Measurements from ENCODE around the gene IPO11.
"Not testable (repeated sequence)": the region's sequence is repeated elsewhere in the genome, so short reads cannot be mapped to it uniquely, and the experiment has no call there.

The IPO11 gene

DNA sequence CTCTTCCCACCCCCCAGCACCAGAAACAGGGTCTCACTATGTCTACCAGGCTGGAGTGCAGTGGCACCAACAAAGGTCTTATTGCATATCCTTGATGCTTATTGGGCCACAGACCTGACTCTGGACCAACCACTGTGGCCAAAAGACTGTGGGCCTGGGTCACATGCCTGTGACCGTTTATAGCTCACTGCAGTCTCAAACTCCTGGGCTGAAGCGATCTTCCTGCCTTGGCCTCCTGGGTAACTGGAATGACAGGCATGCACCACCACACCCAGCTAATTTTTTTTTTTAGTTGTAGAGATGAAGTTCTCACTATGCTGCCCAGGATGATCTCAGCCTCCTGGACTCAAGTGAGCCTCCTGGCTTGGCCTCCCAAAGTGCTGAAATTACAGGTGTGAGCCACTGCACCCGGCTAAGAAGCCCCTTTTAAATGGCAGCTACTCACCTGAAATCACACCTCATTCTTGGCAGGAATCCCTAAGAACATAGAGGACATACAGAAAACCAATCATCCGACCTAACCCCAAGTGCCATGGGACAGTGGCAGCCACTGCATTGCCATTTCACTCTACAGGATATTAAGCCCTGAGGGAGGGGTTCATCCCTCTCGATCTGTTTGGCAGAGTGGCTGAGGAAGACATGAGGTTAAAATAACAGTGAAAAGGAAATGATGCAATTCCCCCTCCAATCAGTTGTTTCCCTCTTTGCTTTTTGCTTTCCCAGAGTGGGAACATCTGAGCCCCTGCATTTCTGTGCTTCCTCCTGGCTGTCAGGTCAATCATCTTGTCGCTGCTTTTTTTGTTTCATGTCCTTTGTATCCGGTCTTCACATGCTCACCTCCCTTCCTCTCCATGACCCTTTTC, 240.7 kb downstream of the IPO11 start:
- H3K4me1 ChIP-seq (ENCODE audit: control insufficient read depth, low read depth, low read length) = peaks cover 4% of the 10 kb centered on the region
- H3K36me3 ChIP-seq (ENCODE audit: control insufficient read depth, low read depth, low read length) = no peaks in the 10 kb centered on the region
- no peak overlapping the region for H3K9ac ChIP-seq (ENCODE audit: low read length)
- no peak overlapping the region for H3K27ac ChIP-seq (ENCODE audit: low read length)
- no peak overlapping the region for H3K4me3 ChIP-seq (ENCODE audit: low read length)
- no peaks in the 10 kb centered on the region for H3K9me3 ChIP-seq (ENCODE audit: control insufficient read depth, low read depth, low read length)
- H3K27me3 ChIP-seq (ENCODE audit: control insufficient read depth, insufficient read depth, low read length) = no peaks in the 10 kb centered on the region

DNA sequence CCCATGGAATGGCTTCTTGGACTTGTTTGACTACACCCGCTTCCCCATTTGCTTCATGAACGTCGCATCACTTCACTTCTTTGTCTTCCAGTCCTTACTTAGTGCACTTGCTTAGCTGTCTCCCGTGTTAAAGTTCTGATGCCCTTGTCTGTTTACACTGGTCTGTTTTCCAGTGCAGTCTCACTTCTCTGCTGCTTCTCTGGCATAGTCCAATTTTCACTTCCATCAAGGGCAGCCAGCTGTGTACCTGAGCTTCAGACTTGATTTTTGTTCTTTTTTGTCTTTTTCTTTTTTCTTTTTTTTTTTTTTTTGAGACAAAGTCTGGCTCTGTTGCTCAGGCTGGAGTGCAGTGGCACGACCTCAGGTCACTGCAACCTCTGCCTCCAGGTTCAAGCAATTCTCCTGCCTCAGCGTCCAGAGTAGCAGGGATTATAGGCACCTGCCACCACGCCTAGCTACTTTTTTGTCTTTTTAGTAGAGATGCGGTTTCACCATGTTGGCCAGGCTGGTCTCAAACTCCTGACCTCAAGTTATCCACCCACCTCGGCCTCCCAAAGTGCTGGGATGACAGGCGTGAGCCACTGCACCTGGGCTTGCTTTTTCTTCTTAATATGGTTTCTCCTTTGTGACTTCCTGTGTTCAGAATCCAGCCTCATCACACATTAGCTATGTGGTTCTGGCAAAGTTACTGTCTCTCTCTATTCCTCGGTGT, 241.5 kb downstream of the IPO11 start:
- no peak overlapping the region for H3K9ac ChIP-seq (ENCODE audit: low read length)
- no peak overlapping the region for H3K27ac ChIP-seq (ENCODE audit: low read length)
- H3K36me3 ChIP-seq (ENCODE audit: control insufficient read depth, low read depth, low read length) = no peaks in the 10 kb centered on the region
- peaks cover 4% of the 10 kb centered on the region for H3K4me1 ChIP-seq (ENCODE audit: control insufficient read depth, low read depth, low read length)
- H3K9me3 ChIP-seq (ENCODE audit: control insufficient read depth, low read depth, low read length) = no peaks in the 10 kb centered on the region
- H3K27me3 ChIP-seq (ENCODE audit: control insufficient read depth, insufficient read depth, low read length) = no peaks in the 10 kb centered on the region
- H3K4me3 ChIP-seq (ENCODE audit: low read length) = no peak overlapping the region

- H3K36me3 ChIP-seq (ENCODE audit: control insufficient read depth, low read depth, low read length); H3K9ac ChIP-seq (ENCODE audit: low read length); H3K9me3 ChIP-seq (ENCODE audit: control insufficient read depth, low read depth, low read length); H3K27me3 ChIP-seq (ENCODE audit: control insufficient read depth, insufficient read depth, low read length); H3K4me1 ChIP-seq (ENCODE audit: control insufficient read depth, low read depth, low read length); H3K27ac ChIP-seq (ENCODE audit: low read length); H3K4me3 ChIP-seq (ENCODE audit: low read length): not testable (repeated sequence)
These were observed 245.2 kb downstream of the IPO11 start for GRCh38 chr5:62657772-62658171.

GRCh38 chr5:62661126-62661525, 248.6 kb downstream of the IPO11 start:
- H3K27ac ChIP-seq (ENCODE audit: low read length) = no peak overlapping the region
- H3K4me1 ChIP-seq (ENCODE audit: control insufficient read depth, low read depth, low read length) = no peaks in the 10 kb centered on the region
- no peak overlapping the region for H3K9ac ChIP-seq (ENCODE audit: low read length)
- H3K27me3 ChIP-seq (ENCODE audit: control insufficient read depth, insufficient read depth, low read length) = no peaks in the 10 kb centered on the region
- no peaks in the 10 kb centered on the region for H3K9me3 ChIP-seq (ENCODE audit: control insufficient read depth, low read depth, low read length)
- no peak overlapping the region for H3K4me3 ChIP-seq (ENCODE audit: low read length)
- no peaks in the 10 kb centered on the region for H3K36me3 ChIP-seq (ENCODE audit: control insufficient read depth, low read depth, low read length)

DNA sequence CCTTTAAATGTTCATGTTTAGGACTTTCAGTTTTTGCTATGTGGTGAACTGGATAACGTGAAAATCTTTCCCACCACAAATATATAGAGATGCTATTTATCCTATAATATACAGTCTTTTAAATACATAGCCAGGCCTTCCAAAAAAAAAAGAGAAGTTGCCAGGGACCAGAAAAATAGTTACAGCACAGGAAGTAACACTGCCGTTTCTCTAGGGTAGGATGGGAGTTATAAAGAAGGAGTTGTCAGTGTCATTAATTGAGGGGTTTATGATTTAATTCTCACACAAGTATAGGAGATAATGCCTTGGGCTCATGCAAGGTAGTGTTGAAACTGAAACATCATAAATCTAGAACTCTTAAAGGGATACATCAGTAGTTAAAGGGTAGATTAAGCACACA, 250.0 kb downstream of the IPO11 start:
- H3K4me1 ChIP-seq (ENCODE audit: control insufficient read depth, low read depth, low read length) = no peaks in the 10 kb centered on the region
- H3K27ac ChIP-seq (ENCODE audit: low read length) = no peak overlapping the region
- no peak overlapping the region for H3K9ac ChIP-seq (ENCODE audit: low read length)
- no peaks in the 10 kb centered on the region for H3K27me3 ChIP-seq (ENCODE audit: control insufficient read depth, insufficient read depth, low read length)
- H3K9me3 ChIP-seq (ENCODE audit: control insufficient read depth, low read depth, low read length) = no peaks in the 10 kb centered on the region
- H3K36me3 ChIP-seq (ENCODE audit: control insufficient read depth, low read depth, low read length) = no peaks in the 10 kb centered on the region
- H3K4me3 ChIP-seq (ENCODE audit: low read length) = no peak overlapping the region

DNA sequence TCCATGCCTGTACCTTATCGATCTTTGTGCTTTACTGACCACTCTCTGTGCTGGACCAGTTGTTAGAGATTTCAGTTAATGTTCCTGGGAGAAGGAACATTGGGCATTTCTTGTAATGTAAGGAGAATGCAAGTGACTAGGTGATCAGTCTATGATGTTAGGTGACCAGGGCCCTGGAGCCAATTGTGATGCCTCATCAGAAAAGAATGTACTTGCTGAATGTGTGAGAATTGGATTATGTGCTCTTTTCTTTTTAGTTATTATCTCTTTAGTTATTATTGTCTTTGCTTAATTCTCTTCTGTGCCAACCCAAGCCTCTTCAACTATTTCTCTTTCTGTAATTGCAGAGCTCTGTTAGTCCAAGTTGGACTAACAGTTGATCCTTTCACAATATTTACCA, 258.9 kb downstream of the IPO11 start:
- Histone ChIP-seq H3K4me1 (ENCODE audit: control insufficient read depth, low read depth, low read length) (no peaks in the 10 kb centered on the region), H3K27me3 (ENCODE audit: control insufficient read depth, insufficient read depth, low read length) (no peaks in the 10 kb centered on the region), H3K9ac (ENCODE audit: low read length) (no peak overlapping the region), H3K27ac (ENCODE audit: low read length) (no peak overlapping the region), H3K4me3 (ENCODE audit: low read length) (no peak overlapping the region), H3K9me3 (ENCODE audit: control insufficient read depth, low read depth, low read length) (no peaks in the 10 kb centered on the region), H3K36me3 (ENCODE audit: control insufficient read depth, low read depth, low read length) (no peaks in the 10 kb centered on the region)

GRCh38 chr5:62676596-62676995, 264.0 kb downstream of the IPO11 start:
- H3K9me3 ChIP-seq (ENCODE audit: control insufficient read depth, low read depth, low read length); H3K27ac ChIP-seq (ENCODE audit: low read length); H3K4me1 ChIP-seq (ENCODE audit: control insufficient read depth, low read depth, low read length); H3K9ac ChIP-seq (ENCODE audit: low read length); H3K4me3 ChIP-seq (ENCODE audit: low read length); H3K27me3 ChIP-seq (ENCODE audit: control insufficient read depth, insufficient read depth, low read length); H3K36me3 ChIP-seq (ENCODE audit: control insufficient read depth, low read depth, low read length): not testable (repeated sequence)
